Activated effector memory CD4-positive, alpha-beta T cell treated with Interleukin-2 at 50 U/mL for 16 hours (primary cell): ENCODE measurements around the gene ZNF646.

Source experiments
- DNase-seq: peaks from one replicate; pipeline ENCODE4 v3.0.0-alpha.2; 2020

The ZNF646 gene

DNA sequence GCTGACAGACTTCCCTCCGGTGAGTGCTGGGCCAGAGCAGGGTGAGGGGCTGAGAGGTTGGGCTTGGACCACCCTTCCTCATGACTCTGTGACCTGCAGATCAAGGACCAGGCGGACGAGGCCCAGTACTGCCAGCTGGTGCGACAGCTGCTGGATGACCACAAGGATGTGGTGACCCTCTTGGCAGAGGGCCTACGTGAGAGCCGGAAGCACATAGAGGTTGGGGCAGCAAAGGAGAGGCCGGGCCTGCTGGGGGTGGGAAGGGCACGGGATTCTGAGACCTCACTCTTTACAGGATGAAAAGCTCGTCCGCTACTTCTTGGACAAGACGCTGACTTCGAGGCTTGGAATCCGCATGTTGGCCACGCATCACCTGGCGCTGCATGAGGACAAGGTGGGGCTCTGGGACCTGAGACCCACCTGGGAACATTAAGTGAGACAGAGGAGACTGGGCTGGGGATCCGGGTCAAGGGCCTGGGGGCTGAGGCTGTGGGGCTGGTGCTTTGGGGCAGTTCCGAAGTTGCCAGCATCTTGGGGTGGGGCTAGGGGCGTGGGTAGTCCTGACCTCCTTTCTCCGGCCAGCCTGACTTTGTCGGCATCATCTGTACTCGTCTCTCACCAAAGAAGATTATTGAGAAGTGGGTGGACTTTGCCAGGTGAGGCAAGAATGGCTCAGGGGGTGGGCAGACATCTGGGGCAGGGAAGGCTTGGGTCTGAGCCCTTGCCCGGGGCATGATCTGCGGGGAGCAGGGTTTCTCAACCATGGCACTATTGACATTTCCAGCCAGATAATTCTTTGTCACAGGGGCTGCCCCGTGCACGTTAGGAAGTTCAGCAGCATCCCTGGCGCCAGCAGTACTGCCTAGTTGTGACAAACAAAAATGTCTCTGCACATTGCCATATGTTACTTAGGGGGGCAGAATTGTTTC, 36.1 kb downstream of the ZNF646 start:
- DNase-seq = no peak

DNA sequence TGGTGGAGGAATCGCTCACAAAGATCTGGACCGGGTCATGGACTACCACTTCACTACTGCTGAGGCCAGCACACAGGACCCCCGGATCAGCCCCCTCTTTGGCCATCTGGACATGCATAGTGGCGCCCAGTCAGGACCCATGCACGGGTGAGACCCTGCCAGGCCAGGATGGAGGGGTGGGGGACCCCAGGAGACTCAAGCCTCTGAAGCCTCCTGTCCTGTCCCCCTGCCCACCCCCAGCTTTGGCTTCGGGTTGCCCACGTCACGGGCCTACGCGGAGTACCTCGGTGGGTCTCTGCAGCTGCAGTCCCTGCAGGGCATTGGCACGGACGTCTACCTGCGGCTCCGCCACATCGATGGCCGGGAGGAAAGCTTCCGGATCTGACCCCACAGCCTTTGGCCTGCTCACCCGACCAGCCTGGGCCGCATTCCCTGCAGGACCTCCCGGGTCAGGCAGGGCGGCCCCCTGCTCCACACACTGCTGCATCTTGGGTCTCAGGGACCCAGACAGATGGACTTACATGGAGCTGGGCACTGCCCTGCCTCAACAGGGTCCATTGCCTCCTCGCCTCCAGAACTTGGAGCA, 37.8 kb downstream of the ZNF646 start:
- no peak for DNase-seq

DNA sequence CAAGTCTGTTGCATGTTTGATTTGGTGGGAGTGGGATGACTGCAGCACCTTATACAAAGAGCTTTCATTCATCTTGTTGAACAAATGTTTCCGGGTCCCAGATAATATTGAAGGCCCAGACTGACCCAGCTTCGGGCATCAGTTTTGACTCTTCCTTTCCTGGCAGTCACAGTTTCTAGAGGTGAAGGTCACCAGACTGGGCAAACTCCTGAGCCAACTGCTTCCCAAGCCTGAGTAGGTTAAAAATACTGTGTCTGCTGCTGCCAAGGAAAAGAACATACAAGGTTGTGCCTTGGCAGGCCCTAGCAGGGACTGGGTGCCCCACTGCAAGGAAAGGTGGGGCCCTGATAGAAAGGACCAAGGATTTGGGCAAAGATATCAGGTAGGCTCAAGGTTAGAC, 38.5 kb downstream of the ZNF646 start:
- DNase-seq = no peak

DNA sequence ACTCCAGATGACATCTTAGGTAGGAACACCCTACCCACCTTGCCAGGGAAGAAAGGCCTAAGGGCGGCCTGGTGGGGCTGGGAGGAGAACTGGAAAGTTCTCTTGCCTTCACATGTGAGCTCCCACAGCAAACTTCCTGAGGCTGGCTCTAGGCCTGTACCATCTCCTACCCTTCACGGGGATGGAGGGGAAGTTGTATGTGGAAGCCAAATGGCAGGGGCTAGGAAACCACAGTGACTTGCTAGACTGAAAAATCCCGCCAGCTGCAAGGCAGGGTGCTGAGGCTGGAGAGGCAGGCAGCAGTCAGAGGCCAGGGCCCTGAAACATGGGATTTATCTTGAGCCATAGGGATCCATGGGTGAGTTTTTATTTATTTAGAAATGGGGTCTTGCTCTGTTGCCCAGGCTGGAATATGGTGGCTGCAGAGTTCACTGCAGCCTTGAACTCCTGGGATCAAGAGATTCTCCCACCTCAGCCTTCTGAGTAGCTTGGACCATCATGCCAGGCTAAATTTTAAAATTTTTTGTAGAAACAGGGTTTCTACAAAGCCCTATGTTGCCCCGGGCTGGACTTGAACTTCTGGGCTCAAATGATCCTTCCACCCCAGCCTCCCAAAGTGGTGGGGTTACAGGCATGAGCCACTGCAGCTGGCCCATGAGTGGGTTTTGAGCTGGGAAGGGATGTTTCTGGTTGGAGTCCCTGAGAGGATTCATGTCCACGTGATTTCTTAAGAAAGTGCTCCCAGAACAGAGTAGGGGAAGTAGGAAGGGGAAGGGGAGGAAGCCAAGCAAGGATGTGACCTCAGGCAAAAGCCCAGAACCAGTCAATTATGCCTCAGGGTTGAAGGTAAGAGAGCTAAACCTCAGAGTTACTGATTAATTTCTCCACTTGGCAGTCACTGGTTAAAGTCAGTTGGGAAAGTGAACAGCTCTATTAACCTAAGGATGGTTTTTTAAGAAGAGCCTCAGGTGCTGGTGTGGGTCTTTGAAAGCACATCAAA, 39.2 kb downstream of the ZNF646 start:
- DNase-seq = no peak

DNA sequence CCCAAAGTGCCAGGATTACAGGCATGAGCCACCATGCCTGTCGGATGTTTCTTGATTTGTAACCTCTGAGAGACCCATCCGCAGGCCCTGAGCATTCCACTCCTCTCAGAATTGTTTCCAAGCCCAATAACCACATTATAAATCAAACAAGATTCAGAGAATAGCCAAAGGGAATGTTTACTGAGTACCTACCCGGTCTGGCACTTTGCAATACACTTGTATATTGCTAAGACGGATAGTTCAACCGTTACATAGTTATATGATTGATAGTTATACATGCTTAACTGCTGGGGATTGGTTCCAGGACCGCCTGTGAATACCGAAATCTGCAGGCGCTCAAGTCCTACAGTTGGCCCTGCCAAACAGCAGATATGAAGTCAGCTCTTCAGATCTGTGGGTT, 40.2 kb downstream of the ZNF646 start:
- no peak for DNase-seq

DNA sequence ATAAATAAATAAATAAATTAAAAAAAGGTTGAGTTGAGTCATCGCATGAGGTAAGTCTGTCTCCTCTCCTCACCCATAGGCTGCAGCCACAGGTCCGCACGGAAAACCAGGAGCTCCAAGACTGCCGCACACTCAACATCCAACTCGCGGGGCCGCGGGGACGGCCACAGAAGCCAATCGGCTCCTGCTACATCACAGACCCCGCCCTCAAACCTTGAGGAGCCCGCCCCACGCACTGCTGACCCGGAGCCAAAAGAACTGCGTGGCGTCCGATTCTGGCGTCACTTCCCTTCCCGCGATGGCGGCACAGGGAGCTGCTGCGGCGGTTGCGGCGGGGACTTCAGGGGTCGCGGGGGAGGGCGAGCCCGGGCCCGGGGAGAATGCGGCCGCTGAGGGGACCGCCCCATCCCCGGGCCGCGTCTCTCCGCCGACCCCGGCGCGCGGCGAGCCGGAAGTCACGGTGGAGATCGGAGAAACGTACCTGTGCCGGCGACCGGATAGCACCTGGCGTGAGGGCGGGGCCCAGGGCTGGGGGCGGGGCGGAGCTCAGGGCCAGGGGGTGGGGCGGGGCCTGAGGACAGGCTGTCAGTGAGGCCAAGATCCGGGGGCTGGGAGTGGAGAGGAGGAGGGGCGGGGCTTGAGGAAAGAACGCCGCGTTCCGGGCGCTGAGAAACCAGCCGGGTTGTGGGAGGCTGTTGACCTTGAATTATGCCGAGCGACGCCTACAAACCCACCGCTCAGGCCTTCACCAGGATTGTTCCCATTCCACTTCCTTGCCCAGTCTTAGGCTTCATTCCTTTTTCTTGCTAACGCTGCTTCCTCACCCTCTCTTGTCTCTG, 43.4 kb downstream of the ZNF646 start, which contains the start of gene KAT8:
KAT8 (plus strand) TSS at position 281 of the 839 bp plus-strand sequence; CDS start at position 299, 18 bp downstream.
- peak; percentile 95 for DNase-seq

DNA sequence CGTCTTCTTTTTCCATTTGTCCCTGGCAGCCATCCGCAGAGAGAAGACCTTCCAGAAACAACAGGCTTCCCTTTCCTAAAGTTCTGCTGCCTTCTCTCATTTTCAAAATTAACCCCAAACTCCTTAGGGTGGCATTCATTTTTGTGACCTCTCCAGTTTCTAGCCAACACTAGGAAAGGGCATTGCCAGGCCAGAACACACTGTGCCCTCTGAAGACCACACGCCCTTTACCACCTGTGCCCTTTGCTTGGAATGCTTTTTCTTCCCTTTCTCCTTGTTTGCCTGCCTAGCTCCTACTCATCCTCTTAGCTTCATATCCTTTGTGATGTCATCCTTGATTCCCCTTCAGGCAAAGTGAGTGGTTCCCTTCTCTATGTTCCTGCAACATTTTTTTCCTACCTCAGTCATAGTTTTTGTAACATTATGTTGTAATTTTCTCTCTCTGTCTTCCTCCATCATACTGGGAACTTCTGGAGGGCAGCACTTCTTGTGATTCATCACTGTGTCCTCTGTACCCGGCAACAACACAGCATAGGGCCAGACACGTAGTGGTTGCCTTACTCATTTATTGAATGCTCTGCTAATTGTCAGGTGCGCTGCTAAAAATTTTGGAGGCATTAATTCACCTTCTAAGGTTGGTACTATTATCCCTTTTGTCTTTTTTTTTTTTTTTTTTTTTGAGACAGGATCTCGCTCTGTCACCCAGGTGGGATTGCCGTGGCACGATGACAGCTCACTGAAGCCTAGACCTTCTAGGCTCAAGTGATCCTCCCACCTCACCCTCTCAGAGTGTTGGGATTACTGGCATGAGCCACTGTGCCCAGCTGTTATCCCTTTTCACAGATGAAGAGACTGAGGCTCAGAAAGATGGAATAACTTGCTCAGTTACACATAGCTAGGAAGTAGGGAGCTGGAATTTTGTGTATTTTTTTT, 44.3 kb downstream of the ZNF646 start:
- no peak for DNase-seq

DNA sequence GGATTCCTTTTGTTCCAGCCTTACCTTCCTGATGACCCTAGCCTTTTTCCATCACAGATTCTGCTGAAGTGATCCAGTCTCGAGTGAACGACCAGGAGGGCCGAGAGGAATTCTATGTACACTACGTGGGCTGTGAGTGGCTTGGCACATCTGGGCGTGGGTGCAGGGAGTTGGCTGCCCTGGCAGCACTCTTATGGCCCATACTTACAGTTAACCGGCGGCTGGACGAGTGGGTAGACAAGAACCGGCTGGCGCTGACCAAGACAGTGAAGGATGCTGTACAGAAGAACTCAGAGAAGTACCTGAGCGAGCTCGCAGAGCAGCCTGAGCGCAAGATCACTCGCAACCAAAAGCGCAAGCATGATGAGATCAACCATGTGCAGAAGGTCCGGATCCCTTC, 45.9 kb downstream of the ZNF646 start:
- DNase-seq = no peak

DNA sequence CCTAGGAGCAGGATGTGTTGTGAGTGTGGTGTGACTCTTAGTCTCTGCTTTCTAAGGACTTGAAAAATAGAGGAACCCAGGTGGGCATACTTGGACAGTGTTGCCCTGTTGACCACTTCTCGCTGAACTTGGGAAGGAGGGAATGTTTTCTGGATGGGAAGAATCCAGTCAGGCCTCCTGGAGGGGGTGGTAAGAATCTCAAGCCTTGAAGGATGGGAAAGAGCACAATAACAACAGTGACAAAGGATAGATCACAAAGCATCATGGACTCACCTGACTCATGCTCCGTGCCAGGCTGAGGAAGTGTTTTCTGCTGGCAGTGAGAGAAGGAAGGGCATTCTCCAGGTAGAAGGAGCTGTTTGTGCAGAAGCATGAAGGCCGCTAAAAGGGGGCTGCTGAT, 51.6 kb downstream of the ZNF646 start:
- DNase-seq = no peak

DNA sequence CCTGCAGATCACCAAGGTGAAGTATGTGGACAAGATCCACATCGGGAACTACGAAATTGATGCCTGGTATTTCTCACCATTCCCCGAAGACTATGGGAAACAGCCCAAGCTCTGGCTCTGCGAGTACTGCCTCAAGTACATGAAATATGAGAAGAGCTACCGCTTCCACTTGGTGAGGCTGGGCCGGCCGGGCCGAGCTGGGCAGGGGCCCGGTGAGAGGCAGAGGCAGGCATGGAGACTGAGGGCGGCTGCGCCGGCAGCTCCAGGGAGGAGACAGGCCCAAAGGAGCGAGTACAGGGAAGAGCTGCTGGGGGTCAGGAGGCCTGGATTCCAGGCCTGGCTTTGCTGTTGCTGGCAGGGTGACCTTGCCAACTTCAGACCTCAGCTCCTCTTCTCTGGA, 53.0 kb downstream of the ZNF646 start:
- DNase-seq = no peak

DNA sequence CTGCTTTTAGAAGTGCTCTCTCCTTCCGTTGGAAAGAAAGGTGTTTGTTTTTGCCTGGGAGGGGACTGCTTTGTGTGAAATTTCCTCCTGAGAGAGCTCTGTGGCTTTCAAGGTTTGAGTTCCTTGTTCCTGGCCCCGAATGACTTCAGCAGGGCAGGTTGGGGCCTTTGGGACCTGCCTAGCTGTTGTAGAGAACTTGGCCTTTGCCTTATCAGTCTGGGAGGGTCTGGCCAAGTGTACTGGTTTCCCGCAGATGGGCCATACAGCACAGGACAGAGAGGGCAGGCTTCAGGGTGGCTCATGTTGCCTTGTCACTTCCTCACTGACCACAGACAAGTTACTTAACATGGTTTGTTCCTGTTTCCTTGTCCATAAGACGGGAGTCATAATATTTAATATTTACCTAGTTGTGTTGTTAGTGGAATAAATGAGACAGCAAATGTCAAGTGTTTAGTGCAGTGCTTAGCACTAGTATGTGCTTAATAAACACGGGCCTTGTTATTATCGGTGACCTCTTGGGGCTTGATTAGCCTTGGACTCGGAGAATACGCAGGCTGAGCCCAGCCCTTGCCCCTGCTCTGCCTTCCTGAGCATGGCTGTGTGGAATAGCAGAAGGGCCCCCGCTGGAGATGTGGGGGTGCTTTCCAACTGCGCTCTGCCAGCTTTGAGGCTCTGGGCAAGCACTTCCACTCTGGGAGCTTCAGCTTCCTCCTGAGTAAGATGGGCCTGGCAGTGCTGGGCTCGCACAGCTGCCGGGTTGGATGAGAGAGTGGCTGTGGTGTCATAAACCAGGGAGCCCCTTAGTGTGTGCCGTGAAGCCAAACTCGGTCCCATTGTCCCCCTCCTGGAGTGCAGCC, 54.7 kb downstream of the ZNF646 start:
- no peak for DNase-seq

DNA sequence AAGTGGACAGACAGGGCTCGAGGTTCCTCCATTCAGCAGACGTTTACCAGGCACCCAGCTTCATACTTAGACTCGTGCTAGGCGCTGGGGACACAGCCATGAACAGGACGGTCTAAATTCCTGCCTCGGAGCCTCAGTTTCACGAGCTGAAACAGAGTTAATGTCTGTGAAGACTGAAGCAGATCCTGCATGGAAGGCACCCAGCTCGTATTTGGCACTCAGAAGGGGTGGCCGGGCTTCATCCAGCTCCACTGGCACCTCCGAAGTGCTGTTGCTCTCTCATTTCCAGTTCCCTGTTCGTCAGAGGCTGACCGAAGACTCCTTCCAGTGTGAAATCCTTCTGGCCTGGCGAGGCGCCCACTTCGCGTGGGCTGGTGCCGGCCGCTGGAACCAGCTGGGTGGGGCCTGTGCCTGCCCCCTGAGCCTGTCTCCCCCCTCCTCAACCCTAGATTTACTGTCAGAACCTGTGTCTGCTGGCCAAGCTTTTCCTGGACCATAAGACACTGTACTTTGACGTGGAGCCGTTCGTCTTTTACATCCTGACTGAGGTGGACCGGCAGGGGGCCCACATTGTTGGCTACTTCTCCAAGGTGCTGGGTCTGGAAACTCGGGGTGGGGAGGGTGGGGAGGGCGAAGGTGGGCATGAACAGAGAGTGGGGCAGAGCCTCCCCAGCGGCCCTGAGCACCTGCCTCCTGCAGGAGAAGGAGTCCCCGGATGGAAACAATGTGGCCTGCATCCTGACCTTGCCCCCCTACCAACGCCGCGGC, 55.5 kb downstream of the ZNF646 start:
- DNase-seq = no peak

DNA sequence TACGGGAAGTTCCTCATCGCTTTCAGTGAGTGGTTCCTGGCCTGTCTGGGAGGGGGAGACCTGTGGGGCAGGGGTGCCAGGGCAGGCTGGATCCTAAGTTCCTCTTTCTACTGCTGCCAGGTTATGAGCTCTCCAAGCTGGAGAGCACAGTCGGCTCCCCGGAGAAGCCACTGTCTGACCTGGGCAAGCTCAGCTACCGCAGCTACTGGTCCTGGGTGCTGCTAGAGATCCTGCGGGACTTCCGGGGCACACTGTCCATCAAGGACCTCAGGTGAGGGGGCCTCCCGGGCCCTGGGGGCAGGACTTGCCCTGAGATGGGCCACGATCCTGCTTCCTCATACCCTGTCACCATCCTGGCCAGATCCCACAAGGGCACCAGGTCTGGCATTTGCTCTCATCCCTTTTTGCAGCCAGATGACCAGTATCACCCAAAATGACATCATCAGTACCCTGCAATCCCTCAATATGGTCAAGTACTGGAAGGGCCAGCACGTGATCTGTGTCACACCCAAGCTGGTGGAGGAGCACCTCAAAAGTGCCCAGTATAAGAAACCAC, 56.2 kb downstream of the ZNF646 start:
- DNase-seq = no peak

DNA sequence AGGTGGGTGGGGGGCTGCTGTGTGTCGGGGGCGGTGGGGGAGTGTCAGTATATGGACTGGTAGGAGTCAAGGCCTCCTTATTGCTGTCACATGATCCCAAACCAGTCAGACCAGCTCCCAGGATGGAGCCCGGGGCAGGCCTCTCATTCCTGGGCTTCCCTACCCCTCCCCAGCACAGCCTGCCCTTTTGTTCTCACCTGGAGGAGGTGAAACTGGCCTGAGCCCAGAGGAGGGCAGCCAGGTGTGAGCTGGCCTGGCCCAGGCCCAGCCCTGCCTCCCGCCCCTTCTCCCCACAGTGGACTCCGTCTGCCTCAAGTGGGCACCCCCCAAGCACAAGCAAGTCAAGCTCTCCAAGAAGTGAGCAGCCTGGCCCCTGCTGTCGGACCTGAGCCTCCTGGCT, 56.7 kb downstream of the ZNF646 start:
- DNase-seq = no peak

DNA sequence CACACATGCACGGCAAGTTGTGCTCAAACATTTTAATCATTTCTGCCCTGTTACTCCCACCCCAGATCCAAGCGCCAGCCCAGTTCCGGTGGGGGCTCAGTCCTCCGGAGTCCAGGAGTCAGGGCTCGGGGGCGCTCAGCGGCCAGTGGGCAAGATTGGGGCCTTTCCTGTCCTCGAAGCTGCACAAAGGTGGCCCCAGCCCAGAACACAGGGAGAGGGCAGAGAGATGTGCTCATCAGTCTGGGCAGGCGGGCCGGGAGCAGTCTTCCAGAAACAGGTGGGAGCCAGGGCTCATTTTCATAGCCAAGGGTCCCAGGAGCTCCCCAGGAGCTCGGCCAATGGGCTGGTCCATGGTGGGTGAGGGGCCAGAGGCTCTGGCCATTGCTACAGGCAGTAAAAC, 57.2 kb downstream of the ZNF646 start:
- no peak for DNase-seq

DNA sequence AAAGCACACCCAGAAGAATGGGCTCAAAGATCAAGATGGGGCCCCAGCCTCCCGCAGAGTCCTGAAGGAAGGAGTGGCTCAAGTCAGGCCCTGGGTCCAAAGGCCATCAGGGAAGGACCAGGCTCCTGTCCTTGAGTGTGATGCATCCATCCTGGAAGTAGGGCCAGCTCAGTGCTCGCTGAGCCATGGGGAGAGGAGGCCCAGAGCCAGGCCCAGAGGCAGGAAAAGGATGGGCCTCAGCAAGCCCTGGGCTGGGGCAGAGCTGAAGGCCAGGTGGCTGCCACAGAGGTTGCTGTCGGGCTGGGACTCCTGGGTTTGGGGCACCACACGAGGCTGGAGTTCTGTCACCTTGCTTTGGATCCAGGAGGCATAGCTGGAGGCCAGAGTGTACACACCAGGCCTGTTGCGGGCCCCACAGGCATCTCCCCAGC, 57.6 kb downstream of the ZNF646 start:
- DNase-seq = no peak

DNA sequence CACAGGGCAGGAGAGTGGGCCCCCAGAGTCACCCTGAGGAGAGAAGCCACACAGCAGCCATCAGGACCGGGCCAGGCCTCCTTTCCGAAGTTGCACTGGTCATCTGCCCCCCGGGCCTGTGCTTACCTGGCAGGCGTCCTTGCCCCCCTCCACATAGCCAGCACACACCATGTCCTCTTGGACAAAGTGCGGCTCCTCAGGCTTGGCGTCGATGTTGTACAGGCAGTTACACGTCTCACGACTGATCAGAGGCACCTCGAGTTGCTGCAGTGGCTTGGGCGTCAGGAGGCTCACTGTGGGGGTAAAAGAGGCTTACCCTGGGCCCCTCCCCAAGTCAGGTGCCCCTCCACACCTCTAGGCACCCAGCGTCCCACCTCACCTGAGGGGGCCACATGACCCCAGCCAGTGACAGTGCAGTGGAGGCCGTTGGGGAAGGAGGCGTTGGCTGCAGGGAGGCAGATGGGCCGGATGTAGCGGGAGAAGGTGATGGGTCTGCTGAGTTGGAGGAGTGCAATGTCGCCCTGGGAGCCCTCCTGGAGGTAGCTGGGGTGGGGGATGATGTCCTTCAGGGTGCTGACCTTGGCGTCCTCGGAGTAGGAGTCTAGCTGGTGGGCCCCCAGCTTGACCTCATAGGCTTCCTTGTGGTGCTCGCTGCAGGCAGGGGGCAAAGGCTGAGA, 58.2 kb downstream of the ZNF646 start:
- no peak for DNase-seq

DNA sequence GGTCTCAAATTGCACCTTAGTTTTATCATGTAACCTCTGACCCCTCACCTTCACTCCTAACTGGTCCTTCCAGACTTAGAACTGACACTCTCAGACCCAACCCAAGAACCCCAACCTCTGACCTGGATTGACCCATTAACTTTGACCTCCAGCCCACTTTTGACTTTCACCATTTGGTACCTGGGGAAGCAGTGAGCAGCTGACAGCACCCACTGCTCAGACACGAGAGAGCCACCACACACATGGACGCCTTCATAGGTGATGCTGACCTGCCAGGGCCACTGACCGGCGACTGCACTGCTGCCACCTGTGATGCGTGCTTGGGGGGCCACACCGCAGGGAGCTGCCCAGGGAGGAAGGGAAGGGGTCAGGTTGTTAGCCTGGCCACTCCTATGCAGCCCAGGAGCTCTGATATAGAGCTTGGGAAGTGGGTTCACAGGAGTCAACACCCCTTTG, 58.9 kb downstream of the ZNF646 start:
- no peak for DNase-seq
